Measurements from ENCODE around the gene TNFRSF12A. TPM values are rescaled to one million over a fixed set of nuclear protein-coding genes. Genes with fewer than 3 reads are reported as not detected.

The TNFRSF12A gene
- total RNA-seq (2022; extraction: Qiagen RNA extraction) = 375 to 617 TPM (median 546 TPM) in 5 replicates

GRCh38 chr16:3020247-3020603, at the start of gene TNFRSF12A:
Gene TNFRSF12A, plus strand, starts transcription at chr16:3020368. Its CDS starts 30 bp downstream, at chr16:3020398.

DNA sequence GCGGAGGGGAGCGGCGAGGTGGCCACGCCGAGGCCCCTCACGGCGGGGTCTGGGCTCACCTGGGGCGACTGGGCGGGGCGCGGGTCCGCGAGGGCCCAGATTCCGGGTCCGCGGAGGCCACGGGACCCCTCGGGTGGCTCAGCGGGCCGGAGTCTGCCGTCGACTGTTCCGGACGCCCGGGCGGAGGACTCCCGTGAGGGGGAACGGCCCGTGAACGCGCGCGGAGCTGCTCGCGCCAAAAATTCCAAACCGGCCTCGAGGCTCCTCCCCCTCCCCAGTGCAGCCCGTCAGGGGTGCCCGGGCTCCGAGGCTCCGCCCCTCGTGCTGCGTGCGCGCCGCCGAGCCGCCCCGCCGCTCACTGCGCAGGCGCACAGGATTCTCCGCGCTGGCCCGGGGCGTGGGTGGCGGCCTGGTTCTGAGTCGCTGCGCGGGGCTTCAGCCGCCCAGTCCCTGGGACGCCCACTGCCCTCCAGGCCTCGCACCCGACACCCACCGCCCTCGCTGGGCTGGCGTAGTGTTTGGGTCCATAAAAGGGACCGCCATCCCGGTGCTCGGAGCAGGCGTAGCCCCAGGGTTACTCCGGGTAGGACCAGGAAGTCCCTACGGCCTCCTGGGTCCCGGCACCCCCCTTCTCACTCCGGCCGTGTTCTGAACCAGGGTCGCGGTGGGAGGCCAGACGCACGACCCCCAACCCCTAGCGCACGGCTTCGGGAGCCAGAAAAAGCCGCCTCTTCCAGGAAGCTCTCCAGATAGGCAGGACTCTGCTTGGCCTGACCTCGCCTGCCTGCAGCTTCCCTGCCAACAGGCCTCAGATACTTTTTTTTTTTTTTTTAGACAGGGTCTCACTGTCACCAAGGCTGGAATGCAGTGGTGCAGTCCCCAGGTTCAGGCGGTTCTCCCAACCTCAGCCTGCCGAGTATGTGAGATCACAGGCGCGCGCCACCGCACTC, 39.7 kb upstream of the TNFRSF12A start, which contains the start of gene PKMYT1:
PKMYT1 (minus strand) TSS at position 220 of the 950 bp plus-strand sequence. CDS start 789 bp downstream, outside the sequence.

GRCh38 chr16:3012828-3013420, 7.2 kb upstream of the TNFRSF12A start, which contains the start of gene CLDN9:
Gene CLDN9, plus strand, starts transcription at chr16:3012923. Its CDS starts 440 bp downstream, at chr16:3013363.

DNA sequence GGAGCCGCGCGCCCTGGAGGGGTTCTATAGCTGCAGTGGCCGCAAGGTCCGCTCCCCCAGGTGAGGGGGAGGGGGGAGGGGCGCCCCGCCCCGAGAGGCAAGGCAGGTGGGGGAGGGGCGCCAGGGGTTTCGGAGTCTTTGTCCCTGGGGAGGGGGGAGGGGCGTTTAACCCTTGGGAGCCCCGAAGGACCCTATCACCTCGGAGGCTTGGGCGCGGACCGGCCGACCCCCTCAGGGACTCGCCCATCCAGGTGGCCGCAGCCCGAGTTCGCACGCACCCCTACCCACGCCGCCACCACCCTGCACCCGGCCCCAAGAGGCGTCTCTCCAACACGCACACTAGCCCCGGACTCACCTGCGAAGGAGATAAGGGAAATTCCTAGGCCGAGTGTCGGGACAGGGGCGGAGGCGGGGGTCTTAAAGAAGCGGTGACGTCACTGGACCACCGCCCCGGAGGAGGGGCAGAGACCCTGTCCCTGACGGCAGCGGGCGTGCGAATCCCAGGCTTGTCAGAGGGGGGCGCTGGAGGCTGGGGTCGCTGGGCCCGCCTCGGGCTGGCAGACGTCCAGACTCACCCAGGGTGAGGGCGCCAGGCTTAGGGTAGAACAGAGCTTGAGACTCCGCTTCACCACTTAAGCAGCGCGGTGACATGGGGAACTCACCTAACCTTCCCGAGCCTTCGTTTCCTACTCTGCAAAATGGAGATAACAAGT, 2.2 kb upstream of the TNFRSF12A start, which contains the start of gene CLDN6:
CLDN6 (minus strand) TSS at position 390 of the 713 bp plus-strand sequence. CDS start 2,162 bp downstream, outside the sequence.

GRCh38 chr16:3023669-3024478, 3.7 kb downstream of the TNFRSF12A start, which contains the start of the genes HCFC1R1 and THOC6:
Gene HCFC1R1, minus strand, starts transcription at chr16:3023942. Its CDS starts 1 bp downstream, at chr16:3023941.
Gene THOC6, plus strand, starts transcription at chr16:3024035. Its CDS starts 292 bp downstream, at chr16:3024327.

GRCh38 chr16:3036726-3037315, 16.7 kb downstream of the TNFRSF12A start, which contains the start of gene BICDL2:
Gene BICDL2, minus strand, starts transcription at chr16:3036944. Its CDS starts 1,448 bp downstream, at chr16:3035496.

GRCh38 chr16:3045758-3046640, 25.8 kb downstream of the TNFRSF12A start, which contains the start of gene MMP25:
Gene MMP25, plus strand, starts transcription at chr16:3046561. Its CDS starts 357 bp downstream, at chr16:3046918.

GRCh38 chr16:3065069-3065741, 45.0 kb downstream of the TNFRSF12A start, which contains the start of gene IL32:
Gene IL32, plus strand, starts transcription at chr16:3065640. Its CDS starts 172 bp downstream, at chr16:3065812.

Other genes with a start within 250 kb of the TNFRSF12A start
- 397 to 574 TPM (median 505 TPM) in 5 replicates for gene ELOB, start 243.1 kb upstream of the TNFRSF12A start, total RNA-seq (2022; extraction: Qiagen RNA extraction)
- gene PRSS33, start 232.8 kb upstream of the TNFRSF12A start, total RNA-seq (2022; extraction: Qiagen RNA extraction) = not detected in 5 replicates
- not detected in 5 replicates for gene PRSS41, start 221.9 kb upstream of the TNFRSF12A start, total RNA-seq (2022; extraction: Qiagen RNA extraction)
- 0.16 to 0.32 TPM (median 0.20 TPM) in 3 of 5 replicates, not detected in the others for gene PRSS21, start 203.1 kb upstream of the TNFRSF12A start, total RNA-seq (2022; extraction: Qiagen RNA extraction)
- 0.49 to 0.73 TPM (median 0.59 TPM) in 5 replicates for gene ZG16B, start 190.1 kb upstream of the TNFRSF12A start, total RNA-seq (2022; extraction: Qiagen RNA extraction)
- 0.84 to 1.2 TPM (median 0.97 TPM) in 5 replicates for gene PRSS22, start 162.2 kb upstream of the TNFRSF12A start, total RNA-seq (2022; extraction: Qiagen RNA extraction)
- 44.0 to 53.5 TPM (median 50.4 TPM) in 5 replicates for gene FLYWCH2, start 137.2 kb upstream of the TNFRSF12A start, total RNA-seq (2022; extraction: Qiagen RNA extraction)
- gene FLYWCH1, start 108.4 kb upstream of the TNFRSF12A start, total RNA-seq (2022; extraction: Qiagen RNA extraction) = 20.6 to 26.1 TPM (median 25.1 TPM) in 5 replicates
- 1.4 to 2.5 TPM (median 1.9 TPM) in 5 replicates for gene KREMEN2, start 56.1 kb upstream of the TNFRSF12A start, total RNA-seq (2022; extraction: Qiagen RNA extraction)
- gene PAQR4, start 51.0 kb upstream of the TNFRSF12A start, total RNA-seq (2022; extraction: Qiagen RNA extraction) = 35.2 to 44.7 TPM (median 43.1 TPM) in 5 replicates
- 64.8 to 93.9 TPM (median 88.9 TPM) in 5 replicates for gene PKMYT1, start 39.9 kb upstream of the TNFRSF12A start, total RNA-seq (2022; extraction: Qiagen RNA extraction)
- gene CLDN9, start 7.4 kb upstream of the TNFRSF12A start, total RNA-seq (2022; extraction: Qiagen RNA extraction) = 0.33 to 0.55 TPM (median 0.47 TPM) in 5 replicates
- 0.25 to 0.44 TPM (median 0.39 TPM) in 5 replicates for gene CLDN6, start 2.2 kb upstream of the TNFRSF12A start, total RNA-seq (2022; extraction: Qiagen RNA extraction)
- 159 to 256 TPM (median 229 TPM) in 5 replicates for gene HCFC1R1, start 3.6 kb downstream of the TNFRSF12A start, total RNA-seq (2022; extraction: Qiagen RNA extraction)
- 27.8 to 35.7 TPM (median 33.0 TPM) in 5 replicates for gene THOC6, start 3.7 kb downstream of the TNFRSF12A start, total RNA-seq (2022; extraction: Qiagen RNA extraction)
- not detected in 5 replicates for gene BICDL2, start 16.6 kb downstream of the TNFRSF12A start, total RNA-seq (2022; extraction: Qiagen RNA extraction)
- gene MMP25, start 26.2 kb downstream of the TNFRSF12A start, total RNA-seq (2022; extraction: Qiagen RNA extraction) = 0.86 to 1.2 TPM (median 0.90 TPM) in 5 replicates
- 21.6 to 38.9 TPM (median 24.5 TPM) in 5 replicates for gene IL32, start 45.3 kb downstream of the TNFRSF12A start, total RNA-seq (2022; extraction: Qiagen RNA extraction)
- gene ZSCAN10, start 78.9 kb downstream of the TNFRSF12A start, total RNA-seq (2022; extraction: Qiagen RNA extraction) = not detected in 5 replicates
- 13.0 to 14.7 TPM (median 14.4 TPM) in 5 replicates for gene ZNF205, start 92.2 kb downstream of the TNFRSF12A start, total RNA-seq (2022; extraction: Qiagen RNA extraction)
- 9.7 to 12.0 TPM (median 11.8 TPM) in 5 replicates for gene ZNF213, start 114.7 kb downstream of the TNFRSF12A start, total RNA-seq (2022; extraction: Qiagen RNA extraction)
- 0.15 to 0.44 TPM (median 0.31 TPM) in 5 replicates for gene OR1F1, start 167.8 kb downstream of the TNFRSF12A start, total RNA-seq (2022; extraction: Qiagen RNA extraction)
- gene ZNF200, start 214.8 kb downstream of the TNFRSF12A start, total RNA-seq (2022; extraction: Qiagen RNA extraction) = 7.8 to 9.8 TPM (median 8.3 TPM) in 5 replicates
- 0.02 to 0.09 TPM (median 0.03 TPM) in 3 of 5 replicates, not detected in the others for gene MEFV, start 236.3 kb downstream of the TNFRSF12A start, total RNA-seq (2022; extraction: Qiagen RNA extraction)

Measured in A549 treated with Hydrocortisone at 1 μM for 4 hours (cell line).